ENCODE measurements around the gene RNF144A. TPM values are rescaled to one million over a fixed set of nuclear protein-coding genes. Genes with fewer than 3 reads are reported as not detected.

The RNF144A gene
- total RNA-seq, 3 donors from 2014 or later: 10.8 to 17.1 (median 11.6) TPM

DNA sequence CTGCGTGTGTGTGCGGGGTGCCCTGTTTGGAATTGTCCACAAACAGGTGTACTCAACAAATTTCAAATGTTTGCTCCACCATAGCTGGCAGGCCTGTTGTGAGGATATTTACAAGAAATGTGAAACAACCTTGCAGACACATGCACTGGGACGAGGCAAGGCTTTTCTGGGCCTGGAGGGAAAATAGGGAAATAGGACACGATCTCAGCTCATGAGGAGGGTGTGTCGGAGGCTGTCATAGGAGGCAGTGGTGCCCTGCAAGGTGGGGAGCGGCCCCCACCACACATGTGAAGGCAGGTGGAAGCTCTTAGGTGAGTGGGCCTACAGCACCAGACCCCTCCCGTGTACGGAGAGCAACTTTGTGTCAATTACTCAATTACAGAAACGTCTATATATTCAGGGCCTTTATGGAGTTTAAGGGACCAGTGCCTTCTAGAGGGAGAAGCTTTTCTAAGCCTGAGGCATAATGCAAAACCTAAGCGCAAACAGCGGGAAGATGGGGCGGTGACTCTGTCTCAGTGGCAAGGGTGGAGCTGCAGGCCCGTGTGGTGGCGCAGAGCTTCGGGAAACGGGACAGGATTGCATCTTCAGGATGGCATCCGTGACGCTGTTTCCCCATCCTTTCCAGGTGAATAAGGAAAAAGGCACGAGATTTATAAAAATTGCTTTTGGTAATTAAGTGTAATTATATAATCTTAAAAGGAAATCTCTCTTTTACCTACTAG, 48.0 kb downstream of the RNF144A start:
- Histone ChIP-seq H3K4me3 (no peak overlapping the region), H3K27ac (no peak overlapping the region), H3K9me3 (no peaks in the 10 kb centered on the region), H3K4me1 (peaks cover 0 to 3% of the 10 kb centered on the region in 2 donors), H3K36me3 (no peaks in the 10 kb centered on the region), H3K27me3 (no peaks in the 10 kb centered on the region)
- intact Hi-C loops (cut with DNase I; ENCODE audit: low total_unique reads): loop anchor here (10.0 kb wide), 1 partner anchor 1310 kb away; no protein-coding TSS in a partner anchor
- TF ChIP-seq, protein P1, sequence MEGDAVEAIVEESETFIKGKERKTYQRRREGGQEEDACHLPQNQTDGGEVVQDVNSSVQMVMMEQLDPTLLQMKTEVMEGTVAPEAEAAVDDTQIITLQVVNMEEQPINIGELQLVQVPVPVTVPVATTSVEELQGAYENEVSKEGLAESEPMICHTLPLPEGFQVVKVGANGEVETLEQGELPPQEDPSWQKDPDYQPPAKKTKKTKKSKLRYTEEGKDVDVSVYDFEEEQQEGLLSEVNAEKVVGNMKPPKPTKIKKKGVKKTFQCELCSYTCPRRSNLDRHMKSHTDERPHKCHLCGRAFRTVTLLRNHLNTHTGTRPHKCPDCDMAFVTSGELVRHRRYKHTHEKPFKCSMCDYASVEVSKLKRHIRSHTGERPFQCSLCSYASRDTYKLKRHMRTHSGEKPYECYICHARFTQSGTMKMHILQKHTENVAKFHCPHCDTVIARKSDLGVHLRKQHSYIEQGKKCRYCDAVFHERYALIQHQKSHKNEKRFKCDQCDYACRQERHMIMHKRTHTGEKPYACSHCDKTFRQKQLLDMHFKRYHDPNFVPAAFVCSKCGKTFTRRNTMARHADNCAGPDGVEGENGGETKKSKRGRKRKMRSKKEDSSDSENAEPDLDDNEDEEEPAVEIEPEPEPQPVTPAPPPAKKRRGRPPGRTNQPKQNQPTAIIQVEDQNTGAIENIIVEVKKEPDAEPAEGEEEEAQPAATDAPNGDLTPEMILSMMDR (IDR thresholded peaks at IDR 0.05): no peak
- TF ChIP-seq POLR2A (IDR thresholded peaks at IDR 0.05): no peak
- no peak for TF ChIP-seq POLR2AphosphoS5 (IDR thresholded peaks at IDR 0.05)
- DNase-seq (ENCODE audit: low spot score in 2 of 2): no peak

DNA sequence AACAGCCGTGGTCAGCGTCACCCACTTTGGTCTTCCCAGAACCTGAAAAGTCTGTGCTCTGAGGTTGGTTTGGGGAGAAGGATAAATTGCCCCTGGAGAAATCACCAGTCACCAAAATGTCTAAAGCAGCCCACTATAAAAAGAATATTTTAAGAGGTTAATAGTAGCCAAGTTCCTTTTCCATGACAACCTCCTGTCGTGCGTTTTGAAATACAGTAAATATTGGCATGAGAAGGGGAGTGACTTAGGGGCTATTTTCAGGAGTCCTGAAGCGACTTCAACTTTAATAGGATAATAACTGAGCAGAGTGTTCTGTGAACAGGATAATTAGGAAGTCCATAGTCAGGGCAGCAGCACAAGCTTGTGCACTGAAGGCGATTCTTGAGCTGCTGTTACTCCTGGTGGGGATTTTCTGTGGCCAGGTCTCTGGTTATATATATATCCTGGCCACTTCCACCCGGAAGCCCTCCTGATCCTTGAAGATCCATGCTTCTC, 49.3 kb downstream of the RNF144A start:
- TF ChIP-seq POLR2A (IDR thresholded peaks at IDR 0.05) (no peak), POLR2AphosphoS5 (IDR thresholded peaks at IDR 0.05) (no peak)
- TF ChIP-seq, protein P1 (IDR thresholded peaks at IDR 0.05): no peak
- intact Hi-C loops (cut with DNase I; ENCODE audit: low total_unique reads): loop anchor here (10.0 kb wide), 1 partner anchor 1308 kb away; no protein-coding TSS in a partner anchor
- no peak overlapping the region for H3K27ac ChIP-seq
- no peaks in the 10 kb centered on the region for H3K36me3 ChIP-seq
- no peaks in the 10 kb centered on the region for H3K4me1 ChIP-seq
- no peaks in the 10 kb centered on the region for H3K9me3 ChIP-seq
- no peak for DNase-seq (ENCODE audit: low spot score in 2 of 2)
- no peak overlapping the region for H3K4me3 ChIP-seq
- H3K27me3 ChIP-seq: no peaks in the 10 kb centered on the region

DNA sequence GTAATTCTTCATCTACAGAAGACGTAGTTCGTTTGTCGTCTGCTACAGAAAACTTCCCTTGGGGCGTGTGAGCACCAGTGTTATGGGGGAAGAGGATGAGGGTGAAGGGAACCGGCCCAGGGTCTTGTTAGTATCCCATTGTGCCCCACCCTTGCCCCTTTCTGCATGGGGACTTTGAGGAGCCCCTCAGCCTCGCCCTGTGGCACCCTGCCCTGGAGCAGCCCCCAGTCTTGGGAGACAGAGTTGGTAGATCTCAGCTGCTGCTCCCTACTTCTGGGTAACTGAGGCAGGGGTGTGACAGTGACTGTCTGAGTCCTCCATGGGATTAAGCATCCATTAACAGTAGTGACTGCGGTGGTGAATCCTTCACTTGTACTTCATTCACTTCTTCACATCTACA, 50.1 kb downstream of the RNF144A start:
- H3K36me3 ChIP-seq: no peaks in the 10 kb centered on the region

DNA sequence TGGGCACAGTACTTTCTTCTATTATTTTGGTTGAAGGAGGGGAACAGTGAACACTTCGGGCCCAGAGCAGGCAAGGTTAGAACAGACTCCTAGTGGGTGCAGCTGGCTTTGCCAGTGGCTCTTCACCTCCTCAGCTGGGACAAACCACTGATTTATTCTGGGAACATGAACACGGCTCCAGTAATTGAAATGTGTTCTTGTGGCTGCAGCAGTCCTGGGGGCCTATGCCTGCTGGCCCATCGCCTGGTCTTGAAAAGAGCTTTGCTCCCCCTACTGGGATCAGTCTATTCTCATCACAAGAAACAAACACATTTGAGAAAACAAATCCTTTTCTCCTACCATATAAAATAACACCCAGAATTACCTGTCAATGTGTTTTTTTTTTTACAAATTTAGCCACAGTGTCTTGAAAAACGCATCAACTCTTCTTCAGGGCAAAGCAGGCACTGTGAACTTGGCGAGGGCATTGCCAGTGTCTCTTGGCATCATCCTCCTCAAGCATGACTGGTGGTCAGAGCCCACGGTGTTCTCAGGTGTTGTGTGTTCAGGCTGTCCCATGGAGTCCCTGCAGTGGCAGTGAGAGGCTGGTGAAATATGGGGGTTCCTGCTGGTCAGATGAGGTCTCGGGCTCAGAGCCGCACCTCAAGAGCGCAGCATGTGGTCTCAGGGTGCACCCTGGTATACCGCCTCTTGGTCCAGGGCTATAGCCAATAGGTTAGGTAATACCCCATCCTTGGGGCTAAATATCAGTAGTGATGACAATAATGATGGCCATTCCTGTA, 51.3 kb downstream of the RNF144A start:
- Histone ChIP-seq H3K36me3 (no peaks in the 10 kb centered on the region), H3K27ac (no peak overlapping the region), H3K9me3 (no peaks in the 10 kb centered on the region), H3K4me3 (no peak overlapping the region), H3K4me1 (no peaks in the 10 kb centered on the region), H3K27me3 (no peaks in the 10 kb centered on the region)
- no peak for TF ChIP-seq POLR2A (IDR thresholded peaks at IDR 0.05)
- TF ChIP-seq, protein P1 (IDR thresholded peaks at IDR 0.05): no peak
- no peak for TF ChIP-seq POLR2AphosphoS5 (IDR thresholded peaks at IDR 0.05)
- no peak for DNase-seq (ENCODE audit: low spot score in 2 of 2)
- intact Hi-C loops (cut with DNase I; ENCODE audit: low total_unique reads): loop anchor here (10.0 kb wide), 1 partner anchor 1306 kb away; no protein-coding TSS in a partner anchor

More for the DNA sequence above, 50.1 kb downstream of the RNF144A start:
- no peak for DNase-seq (ENCODE audit: low spot score in 2 of 2)
- H3K9me3 ChIP-seq: no peaks in the 10 kb centered on the region
- no peak overlapping the region for H3K4me3 ChIP-seq
- H3K4me1 ChIP-seq: no peaks in the 10 kb centered on the region
- no peak for TF ChIP-seq POLR2AphosphoS5 (IDR thresholded peaks at IDR 0.05)
- TF ChIP-seq, protein P1 (IDR thresholded peaks at IDR 0.05): no peak
- no peak for TF ChIP-seq POLR2A (IDR thresholded peaks at IDR 0.05)
- H3K27me3 ChIP-seq: no peaks in the 10 kb centered on the region
- intact Hi-C loops (cut with DNase I; ENCODE audit: low total_unique reads): loop anchor here (10.0 kb wide), 1 partner anchor 1308 kb away; no protein-coding TSS in a partner anchor
- no peak overlapping the region for H3K27ac ChIP-seq

Data from breast epithelium (tissue), 4 donors.